HG03520 (cell line): Measurements from ENCODE around the gene MSANTD2.
"Not testable (repeated sequence)": the region's sequence is repeated elsewhere in the genome, so short reads cannot be mapped to it uniquely, and the experiment has no call there.

Source experiments
- ATAC-seq: cut with Tn5 transposase; IDR thresholded peaks from one replicate; pipeline ENCODE4 v1.9.1; 2021; ENCODE audit warnings: mild to moderate bottlenecking, moderate library complexity; ENCODE audit not compliant: unreplicated experiment

Gene MSANTD2

DNA sequence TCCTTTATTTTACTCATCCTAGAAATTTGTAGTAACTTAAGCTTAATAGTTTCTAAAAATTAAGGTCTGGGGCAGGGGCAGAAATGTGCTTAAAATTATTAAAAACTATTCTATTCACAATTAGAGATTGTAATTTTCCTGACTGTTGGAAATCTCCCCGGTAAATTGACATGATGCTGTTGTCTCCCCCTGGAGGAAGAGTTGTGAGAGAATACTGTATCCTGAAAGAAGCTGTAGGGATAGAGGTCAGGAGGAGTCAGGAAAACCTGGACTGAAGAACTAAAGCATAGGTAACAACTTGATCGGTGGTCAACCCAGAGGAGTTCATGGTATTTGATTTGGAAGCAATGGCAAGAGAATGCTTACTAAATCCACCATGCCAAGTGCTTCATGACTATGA, 21.9 kb downstream of the MSANTD2 start:
- no peak for ATAC-seq

DNA sequence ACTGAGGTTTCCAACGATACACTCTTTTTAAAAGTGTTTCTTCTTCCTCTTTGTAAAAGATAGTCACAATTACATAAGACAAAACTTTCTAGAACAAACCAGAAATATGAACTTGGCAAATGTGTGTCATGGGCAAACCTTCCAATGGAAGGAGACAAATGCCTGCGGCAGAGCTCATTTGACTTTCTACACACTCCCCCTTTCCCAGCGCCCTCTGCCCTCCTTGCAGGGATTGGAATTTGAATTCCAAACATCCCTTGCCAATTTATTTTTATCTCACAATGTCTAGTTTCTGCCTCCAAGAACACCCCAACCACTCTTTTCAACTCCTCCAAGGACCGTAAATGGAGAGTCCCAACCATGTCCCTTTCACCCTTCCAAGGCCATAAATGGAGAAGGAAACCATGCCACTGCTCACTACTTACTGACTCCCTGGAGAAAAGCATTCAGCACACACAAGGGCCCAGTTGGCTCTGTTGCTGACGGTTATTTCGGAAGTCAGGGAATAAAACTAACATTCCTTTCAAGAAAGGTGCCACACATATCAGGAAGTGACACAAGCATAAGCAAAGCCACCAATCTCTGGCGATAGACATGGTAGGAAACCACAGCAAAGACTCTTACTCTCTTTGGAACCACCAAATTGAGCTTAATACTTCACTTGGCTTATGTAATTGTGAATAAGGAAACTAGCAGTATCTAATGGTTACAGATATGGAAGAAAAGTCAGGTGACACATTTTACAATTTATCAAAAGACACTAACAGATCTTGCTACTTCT, 23.2 kb downstream of the MSANTD2 start:
- ATAC-seq = no peak

DNA sequence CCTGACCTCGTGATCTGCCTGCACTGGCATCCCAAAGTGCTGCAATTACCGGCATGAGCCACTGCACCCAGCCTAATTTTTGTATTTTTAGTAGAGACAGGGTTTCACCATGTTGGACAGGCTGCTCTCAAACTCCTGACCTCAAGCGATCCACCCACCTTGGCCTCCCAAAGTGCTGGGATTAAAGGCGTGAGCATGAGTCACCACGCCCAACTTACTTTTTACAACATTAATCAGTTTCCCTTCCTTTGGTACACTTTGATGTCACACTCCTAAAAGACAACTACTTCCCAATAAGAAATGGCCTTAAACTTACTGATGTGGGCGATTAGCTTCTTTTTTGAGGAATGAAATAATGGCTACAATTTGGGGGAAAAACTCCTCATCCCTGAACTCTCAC, 29.2 kb downstream of the MSANTD2 start:
- not testable (repeated sequence) for ATAC-seq

DNA sequence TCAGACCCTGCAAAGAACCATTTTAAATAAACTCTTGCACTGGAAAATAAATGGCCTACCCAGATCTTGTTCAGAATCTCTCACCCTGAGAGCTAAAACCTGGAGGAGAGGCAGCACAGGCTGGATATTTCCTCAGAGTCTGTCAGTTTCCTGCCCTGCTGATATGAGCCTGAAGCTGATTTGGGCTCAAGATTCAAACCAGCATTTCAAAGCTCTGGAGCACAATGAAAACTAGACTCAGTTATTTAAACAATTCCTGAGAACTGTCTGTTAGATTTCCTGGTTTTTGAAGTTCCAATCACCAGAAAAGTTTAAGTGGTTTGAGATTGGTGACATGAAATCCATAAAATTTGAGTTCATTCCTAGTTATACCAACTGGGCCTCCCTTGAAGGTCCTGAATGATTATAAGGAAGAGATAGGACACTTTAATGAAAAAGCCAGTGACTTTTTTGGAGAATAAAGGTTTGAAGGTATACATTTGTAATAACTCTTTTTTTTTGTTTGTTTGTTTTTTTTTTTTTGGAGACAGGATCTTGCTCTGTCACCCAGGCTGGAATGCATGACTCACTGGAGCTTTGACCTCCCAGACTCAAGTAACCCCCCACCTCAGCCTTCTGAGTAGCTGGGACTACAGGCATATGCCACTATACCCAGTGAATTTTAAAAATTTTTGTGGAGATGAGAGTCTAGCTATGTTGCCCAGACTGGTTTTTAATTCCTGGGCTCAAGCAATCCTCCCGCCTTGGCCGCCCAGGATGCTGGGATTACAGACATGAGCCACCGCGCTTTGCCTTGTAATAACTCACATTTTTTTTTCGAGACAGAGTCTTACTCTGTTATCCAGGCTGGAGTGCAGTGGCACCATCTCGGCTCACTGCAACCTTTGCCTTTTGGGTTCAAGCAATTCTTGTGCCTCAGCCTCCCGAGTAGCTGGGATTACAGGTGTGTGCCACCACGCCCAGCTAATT, 30.1 kb downstream of the MSANTD2 start:
- no peak for ATAC-seq

DNA sequence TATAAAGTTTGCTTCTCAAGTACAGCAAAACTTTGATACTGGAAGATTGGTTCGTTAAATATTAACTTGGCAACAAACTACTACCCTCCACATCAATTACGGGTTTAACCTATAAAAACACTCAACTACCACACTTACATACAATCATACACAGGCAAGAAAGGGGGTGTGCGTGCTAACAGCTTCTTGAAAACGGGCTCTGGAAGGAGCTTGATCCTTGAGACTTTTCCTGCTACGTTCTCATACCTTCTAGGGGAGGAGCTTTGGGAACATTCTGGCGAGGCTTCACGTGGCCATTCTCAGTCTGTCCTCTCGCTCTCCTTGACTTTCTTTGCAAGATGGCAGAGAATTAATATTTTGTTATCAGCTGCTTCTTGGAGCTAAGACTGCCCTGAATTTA, 31.3 kb downstream of the MSANTD2 start:
- ATAC-seq = no peak

DNA sequence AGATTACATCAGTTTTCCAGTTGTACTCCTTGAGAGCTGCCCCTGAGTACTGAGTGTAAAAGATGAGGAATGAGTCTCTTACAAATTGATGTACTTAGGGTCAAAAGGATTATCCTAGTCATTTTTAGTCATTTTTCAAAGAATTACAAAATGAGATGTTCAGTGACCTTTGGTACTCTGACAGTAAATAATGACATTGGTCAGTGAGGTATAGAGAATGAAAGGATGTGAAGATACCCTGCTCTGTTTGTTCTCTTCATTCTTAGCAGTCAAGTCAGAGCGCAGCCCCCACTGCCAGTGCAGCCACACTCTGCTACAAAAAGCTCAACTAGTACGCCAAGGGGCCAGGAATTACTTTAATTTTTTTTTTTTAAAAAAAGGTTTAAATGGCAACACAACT, 34.0 kb downstream of the MSANTD2 start:
- no peak for ATAC-seq

DNA sequence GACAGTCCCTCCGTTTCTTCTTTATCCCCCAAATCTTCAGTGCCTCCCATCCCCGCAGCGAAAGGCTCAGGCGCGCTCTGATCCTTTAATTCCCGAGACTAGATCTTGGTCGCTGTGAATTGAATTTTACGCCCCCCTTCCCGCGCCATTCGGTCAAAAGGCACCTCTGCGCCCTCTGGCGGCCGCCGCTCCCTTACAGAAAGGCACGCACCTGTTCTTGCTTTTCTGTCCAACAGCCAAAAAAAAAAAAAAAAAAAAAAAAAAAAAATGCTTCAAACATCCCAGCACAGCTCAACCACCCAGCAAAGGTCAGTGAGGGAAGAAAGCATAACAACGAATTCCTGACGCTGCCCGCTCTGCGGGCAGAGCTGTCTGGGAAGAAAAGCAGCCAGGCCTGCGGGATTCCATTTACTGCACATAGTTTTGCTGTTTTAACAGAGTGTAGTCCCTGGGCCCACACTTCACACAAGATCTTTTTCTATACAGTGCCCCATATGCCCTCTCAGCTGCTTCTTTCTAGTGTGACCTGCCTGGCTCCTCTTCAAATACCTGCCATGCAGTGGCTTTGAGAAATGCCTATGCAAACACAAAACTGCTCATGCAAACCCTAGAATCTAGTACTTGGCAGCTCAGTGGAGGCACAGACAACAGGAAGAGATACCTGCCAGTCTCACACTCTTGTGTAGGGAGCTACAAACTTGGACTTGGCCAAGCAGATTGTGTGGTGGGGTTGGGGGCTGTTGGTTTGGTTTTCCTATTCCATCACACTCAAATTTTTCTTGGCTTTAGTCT, 36.9 kb downstream of the MSANTD2 start:
- ATAC-seq = no peak

DNA sequence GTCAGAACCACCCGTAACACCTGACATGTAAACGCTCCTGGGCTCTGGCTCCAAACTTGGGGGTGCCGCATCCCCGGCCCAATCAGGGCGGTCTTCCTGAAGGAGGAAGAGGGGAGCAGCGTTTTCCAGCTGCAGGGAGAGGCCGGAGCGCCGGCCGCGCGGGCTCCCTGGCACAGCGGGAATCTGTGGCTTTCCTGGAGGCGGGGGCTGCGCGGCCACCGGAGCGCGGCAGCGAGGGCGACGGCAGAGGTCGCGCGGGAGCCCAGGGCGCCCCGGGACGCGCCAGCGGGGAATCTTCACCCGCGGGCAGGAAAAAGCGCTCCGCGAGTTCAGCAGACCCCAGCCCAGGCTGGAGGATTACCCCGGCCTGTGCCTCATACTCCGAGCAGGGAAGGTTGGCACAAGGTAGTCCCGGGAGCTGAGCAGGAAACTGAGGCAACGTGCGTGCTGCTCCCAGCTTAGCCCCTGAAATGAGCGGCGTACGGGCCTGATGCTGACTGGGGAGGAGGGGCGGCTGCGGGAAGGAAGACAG, 37.5 kb downstream of the MSANTD2 start:
- no peak for ATAC-seq

DNA sequence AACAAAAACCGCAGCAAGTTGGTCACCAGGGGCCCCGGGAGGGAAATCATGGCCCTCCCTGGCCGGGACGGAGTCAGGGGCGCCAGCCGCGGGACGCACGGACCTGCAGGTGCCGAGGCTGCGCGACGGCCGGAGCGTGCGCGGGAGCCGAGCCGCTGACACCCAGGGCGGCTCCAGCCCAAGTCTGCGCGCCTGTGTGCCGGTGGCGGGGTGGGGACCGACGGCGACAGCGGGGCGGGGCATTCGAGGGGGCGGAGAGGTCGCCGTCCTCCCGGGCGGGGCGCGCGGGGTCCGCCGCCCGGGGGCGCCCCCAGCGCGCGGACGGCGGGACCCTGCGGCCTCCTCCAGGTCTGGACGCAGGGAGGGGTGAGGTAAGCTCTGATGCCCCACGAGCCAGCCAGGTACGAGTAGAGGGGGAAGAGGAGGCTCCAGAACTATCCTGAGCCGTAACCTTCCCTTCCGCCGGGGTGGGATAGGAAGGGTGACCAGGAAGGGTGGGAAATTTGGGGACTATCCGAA, 38.0 kb downstream of the MSANTD2 start, which contains the start of gene ESAM:
ESAM (minus strand) TSS at position 186 of the 519 bp plus-strand sequence; CDS start at position 50, 136 bp downstream.
- peak; percentile 50 for ATAC-seq

DNA sequence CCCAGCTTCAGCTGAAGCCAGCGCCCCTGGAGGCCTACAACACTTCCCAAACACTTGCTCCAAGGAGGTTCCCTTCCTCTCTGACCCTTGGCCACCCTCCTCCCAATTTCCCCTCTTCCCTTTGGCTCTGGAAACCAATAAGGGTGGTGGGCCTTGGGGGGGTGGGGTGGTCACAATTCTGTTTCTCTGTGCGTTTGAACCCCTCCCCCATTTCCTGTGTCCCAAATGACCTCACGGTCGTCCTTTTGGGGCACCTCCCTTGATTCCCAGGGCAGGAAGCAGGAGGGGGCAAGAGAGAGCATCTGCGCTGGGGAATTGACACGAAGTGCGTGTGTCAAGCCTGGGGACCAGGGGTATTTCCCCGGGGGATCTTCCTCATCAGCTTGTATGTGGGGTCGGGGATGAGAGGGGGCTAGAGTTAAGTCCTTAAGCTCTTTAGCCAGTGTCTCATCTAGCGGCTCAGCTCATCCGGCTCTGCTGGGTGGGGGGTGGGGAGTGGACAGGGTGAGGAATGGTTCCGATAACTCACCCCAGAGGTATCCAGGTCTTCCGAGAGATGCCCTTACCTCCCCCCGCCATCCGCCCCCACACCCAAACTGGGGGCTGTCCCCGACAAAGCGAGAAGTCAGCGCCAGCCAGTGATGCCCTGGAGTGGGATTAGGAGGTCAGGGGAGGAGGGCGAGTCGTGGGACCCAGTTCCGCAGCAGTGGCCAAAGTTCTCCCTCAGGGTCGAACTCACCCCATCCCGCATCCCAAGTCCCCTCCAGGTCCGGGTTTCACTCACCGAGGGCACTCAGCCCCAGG, 38.7 kb downstream of the MSANTD2 start:
- ATAC-seq = no peak

DNA sequence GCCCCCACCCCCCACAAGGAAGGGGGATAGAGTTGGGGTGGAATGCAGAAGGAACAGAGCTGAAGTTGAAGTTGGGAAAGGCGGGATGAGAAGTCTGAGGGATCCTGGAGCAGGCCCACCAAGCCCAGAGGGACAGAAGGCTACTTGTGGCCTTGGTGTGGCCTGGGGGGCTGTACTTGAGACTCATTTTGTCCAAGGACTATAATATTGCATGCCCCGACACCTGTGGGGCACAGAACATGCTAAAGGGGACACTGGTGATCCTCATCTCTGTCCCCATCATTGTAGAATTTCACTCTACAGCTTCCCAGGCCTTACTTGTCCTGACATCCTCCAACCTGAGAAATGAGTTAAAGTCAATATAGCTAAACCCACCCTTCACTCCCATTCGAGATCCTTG, 39.4 kb downstream of the MSANTD2 start:
- no peak for ATAC-seq

DNA sequence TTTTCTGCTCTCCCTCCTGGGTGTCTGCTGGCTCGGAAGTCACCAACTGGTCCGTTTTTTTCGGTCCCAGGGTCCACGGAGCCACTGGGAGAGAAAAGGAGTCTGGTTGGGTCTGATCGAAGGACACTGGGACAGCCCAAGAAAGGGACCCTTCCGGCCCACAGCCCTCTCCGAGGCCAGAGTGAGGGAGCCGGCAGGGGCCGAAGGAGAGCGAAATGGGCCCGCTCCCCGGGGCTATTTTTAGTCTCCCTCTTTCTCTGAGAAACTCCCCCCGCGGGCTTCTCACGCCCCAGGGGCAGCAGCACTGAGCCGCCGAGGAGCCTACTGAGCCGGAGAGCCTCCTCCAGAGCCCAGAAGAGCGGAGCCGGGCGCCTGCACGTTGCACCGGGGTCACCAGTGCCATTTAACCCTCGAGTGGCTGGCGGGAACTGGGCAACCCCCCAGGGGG, 40.0 kb downstream of the MSANTD2 start:
- no peak for ATAC-seq

DNA sequence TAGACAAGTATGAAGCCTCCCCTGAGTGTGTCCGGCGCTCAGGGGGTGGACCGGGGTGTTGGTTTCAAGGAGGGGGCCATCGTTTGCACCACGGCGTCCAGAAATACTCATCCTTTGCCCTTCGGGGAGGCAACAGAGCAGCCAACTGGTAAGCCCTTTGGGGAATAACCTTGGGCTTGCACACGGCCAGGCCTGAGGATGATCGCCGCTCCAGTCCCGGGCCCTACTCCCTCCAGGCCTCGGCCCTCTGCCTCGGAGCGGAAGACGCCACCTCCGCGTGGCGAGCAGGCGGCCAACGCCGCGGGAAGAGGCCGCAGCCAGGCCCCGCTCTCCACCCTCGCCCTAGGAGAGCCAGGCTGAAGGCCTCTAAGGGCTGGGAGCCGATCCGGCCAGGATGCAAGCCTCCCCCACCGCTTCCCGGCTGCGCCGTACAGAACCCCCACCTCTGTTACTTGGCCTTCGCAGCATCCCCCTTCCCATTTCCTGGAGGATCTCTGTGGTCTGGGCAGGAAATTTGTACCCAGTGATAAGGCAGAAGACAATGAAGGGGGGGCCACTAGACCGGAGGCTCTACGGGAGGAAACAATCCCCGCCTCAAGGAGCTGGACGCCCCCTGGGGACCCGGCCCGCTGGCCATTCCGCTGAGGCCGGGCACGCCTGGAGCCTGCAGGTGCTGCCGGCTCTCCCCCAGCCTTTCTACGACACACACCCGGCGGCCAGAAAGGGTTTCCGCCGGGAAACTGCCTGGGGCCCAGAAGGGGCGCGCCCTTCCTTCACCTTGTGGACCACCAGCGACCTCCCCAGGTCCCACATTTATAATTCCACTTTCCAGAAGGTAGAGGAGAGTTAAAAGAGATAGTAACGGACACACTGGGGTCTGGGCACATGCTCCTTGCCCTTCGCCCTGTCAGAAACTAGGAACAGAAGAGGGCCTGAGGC, 40.7 kb downstream of the MSANTD2 start:
- ATAC-seq = no peak

DNA sequence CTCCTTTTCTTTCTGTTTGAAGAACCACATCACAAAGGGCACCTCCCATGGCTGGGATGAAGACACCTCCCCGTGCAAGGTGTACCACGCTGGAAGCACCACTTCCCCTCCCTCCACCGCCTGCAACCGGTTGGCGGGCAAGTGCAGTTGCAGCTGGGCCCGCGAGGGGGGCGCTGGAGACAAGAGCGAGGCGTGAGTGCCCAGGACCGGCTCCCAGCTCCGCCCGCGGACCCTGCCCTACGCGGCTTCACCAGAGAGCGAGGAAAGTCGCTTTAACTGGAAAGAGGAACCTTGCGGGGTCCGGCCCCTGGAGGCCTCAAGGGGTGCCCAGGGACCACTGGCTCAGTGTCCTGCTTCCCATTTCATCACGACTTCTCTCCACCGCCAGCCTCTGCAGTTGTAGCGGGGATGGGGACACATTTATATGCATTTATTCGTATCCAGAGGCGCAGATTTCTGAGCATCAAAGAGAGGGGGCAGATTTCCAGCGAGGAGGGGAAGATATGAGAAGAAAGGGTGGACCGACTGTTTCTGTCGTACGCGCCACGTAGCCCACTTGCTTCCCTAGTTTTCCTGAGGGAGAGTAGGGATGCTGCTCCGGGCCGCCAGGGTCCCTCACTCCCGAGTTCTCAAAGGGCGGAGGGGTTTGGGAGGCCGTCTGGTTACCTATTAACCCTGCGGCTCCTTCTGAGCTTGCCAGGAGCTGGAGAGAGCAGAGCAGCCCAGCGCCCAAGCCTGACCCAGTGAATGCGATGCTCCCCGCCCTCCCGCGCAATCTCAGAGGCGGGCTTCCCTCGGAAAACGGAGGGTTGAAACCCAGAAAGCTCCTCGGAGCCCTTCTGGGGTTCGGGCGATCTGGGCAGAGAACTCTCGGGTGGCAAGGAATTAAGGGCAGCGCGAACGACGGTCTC, 41.6 kb downstream of the MSANTD2 start:
- peak; percentile 40 for ATAC-seq

DNA sequence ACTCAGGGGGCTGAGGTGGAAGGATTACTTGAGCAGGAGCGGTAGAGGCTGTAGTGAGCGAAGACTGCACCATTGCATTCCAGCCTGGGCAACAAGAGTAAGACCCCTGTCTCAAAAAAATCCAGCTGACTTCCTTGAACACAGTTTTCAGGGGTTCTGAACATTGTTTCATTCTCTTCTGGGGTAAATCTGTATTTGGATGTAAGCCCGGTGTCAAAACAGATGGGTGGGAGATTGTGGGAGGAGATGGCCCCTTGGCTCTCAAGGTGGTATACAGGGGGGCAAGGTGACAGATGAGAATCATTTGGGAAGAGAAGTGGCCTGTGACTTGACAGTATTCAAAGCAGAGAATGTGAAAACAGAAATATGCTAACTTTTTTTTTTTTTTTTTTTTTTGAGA, 42.9 kb downstream of the MSANTD2 start:
- no peak for ATAC-seq

DNA sequence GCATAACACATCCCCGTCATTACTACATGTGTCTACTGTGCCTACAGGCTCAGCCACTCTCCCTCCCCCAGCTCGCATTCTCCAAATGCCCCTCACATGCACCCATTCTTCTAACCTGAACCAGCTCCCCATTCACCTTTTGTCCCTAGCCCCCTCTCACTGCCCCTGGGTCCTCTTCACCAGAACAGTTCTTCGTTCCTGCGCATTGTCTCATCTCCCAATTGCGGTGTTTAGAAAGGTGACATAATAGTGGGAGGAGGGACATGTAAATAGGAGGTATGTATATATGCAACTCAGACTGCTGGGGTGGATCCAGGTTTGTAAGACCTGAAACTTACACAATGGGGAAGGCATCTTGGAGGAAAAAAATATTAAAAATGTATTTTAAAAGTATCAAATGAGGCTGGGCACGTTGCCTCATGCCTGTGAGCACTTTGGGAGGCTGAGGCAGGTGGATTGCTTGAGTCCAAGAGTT, 43.4 kb downstream of the MSANTD2 start:
- no peak for ATAC-seq

DNA sequence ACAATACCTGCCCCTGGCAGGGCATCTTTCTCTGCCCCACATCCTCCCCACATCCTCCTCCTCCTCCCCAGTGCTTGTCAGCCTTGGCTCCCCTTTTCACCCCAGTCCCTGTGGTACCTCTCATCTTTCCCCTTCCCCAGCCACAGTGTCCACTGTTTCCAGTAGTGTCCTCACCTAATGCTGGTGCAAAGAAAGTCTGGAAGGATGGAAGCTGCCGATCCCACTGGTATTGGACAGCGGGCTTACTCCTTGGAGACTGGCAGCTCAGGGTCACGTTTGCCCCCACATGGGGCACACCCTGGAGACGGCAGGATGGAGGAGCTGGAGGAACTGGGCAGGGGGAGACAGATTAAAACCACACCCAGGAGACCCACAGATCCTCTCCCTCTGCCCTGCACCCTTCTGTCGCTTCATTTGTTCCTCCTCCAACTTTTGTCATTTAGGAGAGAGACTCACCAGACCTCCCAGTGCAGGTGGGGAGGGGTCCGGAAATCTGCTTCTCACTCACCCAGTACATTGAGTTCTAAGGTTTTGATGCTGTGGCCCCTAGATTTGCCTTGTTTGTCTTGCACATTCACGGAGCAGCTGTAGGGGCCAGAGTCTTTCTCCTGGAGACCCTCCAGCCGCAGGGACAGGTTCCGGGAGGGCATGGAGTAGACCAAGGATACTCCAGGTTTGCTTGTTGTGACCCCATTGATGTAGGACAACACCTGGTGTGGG, 44.0 kb downstream of the MSANTD2 start:
- no peak for ATAC-seq
